Breast epithelium (tissue), 3 donors: ENCODE data around the gene HTT.

ENCODE experiments used
- CTCF ChIP-seq, 3 donors: fragments of 450-650 bp; IDR thresholded peaks; one replicate each; pipeline ENCODE4 v1.5.1; 2016 to 2017; ENCODE audit warnings: antibody characterized with exemption in 3 of 3, mild to moderate bottlenecking in 3 of 3, moderate library complexity in 3 of 3
- POLR2A ChIP-seq: fragments of 450-650 bp; IDR thresholded peaks from one replicate; pipeline ENCODE4 v1.6.1; 2016; ENCODE audit warnings: antibody characterized with exemption, mild to moderate bottlenecking, moderate library complexity

- TF ChIP-seq CTCF (IDR thresholded peaks at IDR 0.05) = peak in 1 of 3 donors; percentile 31
- no peak for TF ChIP-seq POLR2A
Measured at GRCh38 chr4:3074078-3074845, at the start of gene HTT, which contains the start of gene HTT-AS.
